IgD-negative memory B cell (primary cell): Measurements from ENCODE around the gene ERCC2. TPM values are rescaled to one million over a fixed set of nuclear protein-coding genes. Genes with fewer than 3 reads are reported as not detected.

Experiments
- H3K27ac Mint-ChIP-seq, 3 donors: one replicate each; pipeline ENCODE4 v1.8.0; 2020 to 2022; ENCODE audit warnings: mild to moderate bottlenecking in 3 of 3, mixed read lengths in 3 of 3, moderate library complexity in 1 of 3
- H3K27me3 Mint-ChIP-seq: one replicate; pipeline ENCODE4 v1.8.0; 2021; ENCODE audit warnings: mixed read lengths
- H3K36me3 Mint-ChIP-seq: one replicate; pipeline ENCODE4 v1.8.0; 2020; ENCODE audit warnings: mild to moderate bottlenecking, mixed read lengths
- H3K4me1 Mint-ChIP-seq, 3 donors: one replicate each; pipeline ENCODE4 v1.8.0; 2020 to 2022; ENCODE audit warnings: mixed read lengths in 3 of 3, mild to moderate bottlenecking in 1 of 3
- H3K4me3 Mint-ChIP-seq, 4 donors: one replicate each; pipeline ENCODE4 v1.8.0; 2020 to 2022; ENCODE audit warnings: mild to moderate bottlenecking in 4 of 4, mixed read lengths in 4 of 4, moderate library complexity in 3 of 4
- H3K9me3 Mint-ChIP-seq, 3 donors: one replicate each; pipeline ENCODE4 v1.8.0; 2020 to 2021; ENCODE audit warnings: mixed read lengths in 3 of 3, mild to moderate bottlenecking in 1 of 3
- polyA plus RNA-seq: library from polyadenylated mRNA; unstranded; fragments of 300-500 nt; fragmentation: Illumina TruSeq; gene quantifications from one replicate; pipeline ENCODE4 v1.2.3, GENCODE V29; 2021

The ERCC2 gene
- polyA plus RNA-seq, 1 donor from 2014 or later: 6.6 TPM

DNA sequence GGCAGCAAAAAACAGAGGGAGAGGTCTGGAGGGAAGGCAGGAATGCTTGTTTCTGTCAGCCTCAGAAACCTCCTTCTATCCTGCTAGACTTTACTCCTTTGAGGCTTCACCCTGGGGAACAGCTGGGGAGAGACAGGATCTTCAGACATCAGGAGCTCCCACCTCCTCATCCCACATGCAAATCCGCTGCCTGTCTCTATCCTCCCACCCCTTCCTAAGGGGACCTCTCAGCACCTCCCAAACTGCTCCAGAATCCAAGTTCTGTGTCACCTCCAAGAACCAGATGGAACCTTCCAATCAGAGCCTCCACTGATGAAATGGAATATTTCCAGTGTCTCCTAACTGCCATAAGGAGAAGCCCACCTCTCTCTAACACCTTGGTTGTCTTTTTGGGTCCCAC lies 9.7 kb upstream of the ERCC2 start:
- Mint-ChIP-seq H3K27me3 (peaks cover 6% of the 10 kb centered on the region), H3K9me3 (no peaks in the 10 kb centered on the region), H3K4me3 (no peak overlapping the region), H3K27ac (no peak overlapping the region), H3K36me3 (no peaks in the 10 kb centered on the region), H3K4me1 (peaks cover 0 to 2% (median 0%) of the 10 kb centered on the region in 3 donors)

DNA sequence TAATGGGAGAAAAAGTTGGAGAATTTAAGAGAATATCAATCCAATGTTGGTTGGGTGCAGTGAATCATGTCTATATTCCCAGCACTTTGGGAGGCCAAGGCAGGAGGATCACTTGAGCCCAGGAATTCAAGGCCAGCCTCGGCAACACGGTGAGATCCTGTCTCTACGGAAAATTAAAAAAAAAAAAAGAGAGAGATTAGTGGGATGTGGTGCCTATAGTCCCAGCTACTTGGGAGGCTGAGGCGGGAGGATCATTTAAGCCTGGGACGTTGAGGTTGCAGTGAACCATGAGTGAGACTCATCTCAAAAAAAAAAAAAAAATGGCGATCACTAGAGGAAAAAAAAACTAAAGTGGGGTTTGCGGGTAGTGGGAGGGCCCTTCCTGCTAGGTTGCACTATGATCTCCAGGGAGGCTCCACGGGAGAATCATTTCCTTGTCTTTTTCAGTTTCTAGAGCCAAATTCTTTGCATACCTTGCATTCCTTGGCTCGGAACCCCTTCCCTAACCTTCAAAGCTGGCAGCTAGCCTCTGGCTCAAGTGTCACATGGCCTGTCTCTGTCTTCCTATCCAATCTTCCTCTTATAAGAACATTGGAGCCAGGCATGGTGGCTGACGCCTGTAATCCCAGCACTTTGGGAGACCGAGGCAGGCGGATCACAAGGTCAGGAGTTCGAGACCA lies 5.8 kb upstream of the ERCC2 start:
- no peaks in the 10 kb centered on the region for H3K9me3 Mint-ChIP-seq
- H3K27ac Mint-ChIP-seq: peak overlapping the region in 1 of 3 donors; percentile 73
- no peaks in the 10 kb centered on the region for H3K27me3 Mint-ChIP-seq
- H3K36me3 Mint-ChIP-seq: no peaks in the 10 kb centered on the region
- no peak overlapping the region for H3K4me3 Mint-ChIP-seq
- H3K4me1 Mint-ChIP-seq: peaks cover 0 to 2% (median 0%) of the 10 kb centered on the region in 3 donors

- H3K4me3 Mint-ChIP-seq: peak overlapping the region in 3 of 4 donors; percentile 71 to 79 (median 72)
- peaks cover 0 to 6% (median 5%) of the 10 kb centered on the region in 3 donors for H3K4me1 Mint-ChIP-seq
- no peaks in the 10 kb centered on the region for H3K9me3 Mint-ChIP-seq
- H3K27ac Mint-ChIP-seq: no peak overlapping the region
- peaks cover 2% of the 10 kb centered on the region for H3K36me3 Mint-ChIP-seq
- no peaks in the 10 kb centered on the region for H3K27me3 Mint-ChIP-seq
Observed at GRCh38 chr19:45368737-45369340, 1.5 kb downstream of the ERCC2 start.

GRCh38 chr19:45368127-45368526 lies 2.2 kb downstream of the ERCC2 start:
- H3K4me3 Mint-ChIP-seq: peak overlapping the region; percentile 1 to 82 (median 52)
- H3K36me3 Mint-ChIP-seq: peaks cover 2% of the 10 kb centered on the region
- no peaks in the 10 kb centered on the region for H3K9me3 Mint-ChIP-seq
- no peak overlapping the region for H3K27ac Mint-ChIP-seq
- no peaks in the 10 kb centered on the region for H3K27me3 Mint-ChIP-seq
- peaks cover 0 to 6% (median 5%) of the 10 kb centered on the region in 3 donors for H3K4me1 Mint-ChIP-seq

- Mint-ChIP-seq H3K4me1 (peaks cover 0 to 3% (median 2%) of the 10 kb centered on the region in 3 donors), H3K9me3 (no peaks in the 10 kb centered on the region), H3K27ac (no peak overlapping the region), H3K4me3 (no peak overlapping the region), H3K36me3 (peaks cover 7% of the 10 kb centered on the region), H3K27me3 (no peaks in the 10 kb centered on the region)
Observed at GRCh38 chr19:45364696-45365095, 5.7 kb downstream of the ERCC2 start.

DNA sequence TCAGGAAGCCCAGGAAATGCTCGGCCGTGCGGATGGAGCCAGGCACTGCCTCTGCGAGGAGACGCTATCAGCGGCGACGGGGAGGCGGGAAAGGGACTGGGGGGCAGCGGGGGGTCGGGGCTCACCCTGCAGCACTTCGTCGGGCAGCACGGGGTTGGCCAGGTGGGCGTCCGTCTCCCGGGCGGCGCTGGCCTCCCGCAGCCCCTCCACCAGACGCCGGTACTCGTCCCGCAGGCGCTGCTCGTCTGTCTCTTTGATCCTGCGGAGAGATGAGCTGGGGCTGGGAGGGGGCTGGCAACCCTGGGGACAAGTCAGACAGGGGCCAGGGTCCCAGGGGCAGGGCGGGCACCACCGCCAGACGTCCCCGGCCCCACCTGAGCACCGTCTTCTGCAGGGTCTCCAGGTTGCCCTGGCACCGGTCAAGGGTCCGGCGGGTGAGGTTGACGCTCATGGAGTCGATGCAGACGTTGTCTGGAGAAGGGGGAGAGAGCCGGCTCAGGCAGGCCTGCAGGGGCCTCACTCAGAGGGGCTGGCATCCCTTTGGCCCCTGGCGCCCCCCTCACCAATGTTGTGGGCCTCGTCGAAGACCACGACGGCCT lies 6.4 kb downstream of the ERCC2 start:
- no peak overlapping the region for H3K4me3 Mint-ChIP-seq
- H3K27me3 Mint-ChIP-seq: no peaks in the 10 kb centered on the region
- no peaks in the 10 kb centered on the region for H3K9me3 Mint-ChIP-seq
- H3K27ac Mint-ChIP-seq: no peak overlapping the region
- peaks cover 0 to 1% (median under 1%) of the 10 kb centered on the region in 3 donors for H3K4me1 Mint-ChIP-seq
- peaks cover 8% of the 10 kb centered on the region for H3K36me3 Mint-ChIP-seq

DNA sequence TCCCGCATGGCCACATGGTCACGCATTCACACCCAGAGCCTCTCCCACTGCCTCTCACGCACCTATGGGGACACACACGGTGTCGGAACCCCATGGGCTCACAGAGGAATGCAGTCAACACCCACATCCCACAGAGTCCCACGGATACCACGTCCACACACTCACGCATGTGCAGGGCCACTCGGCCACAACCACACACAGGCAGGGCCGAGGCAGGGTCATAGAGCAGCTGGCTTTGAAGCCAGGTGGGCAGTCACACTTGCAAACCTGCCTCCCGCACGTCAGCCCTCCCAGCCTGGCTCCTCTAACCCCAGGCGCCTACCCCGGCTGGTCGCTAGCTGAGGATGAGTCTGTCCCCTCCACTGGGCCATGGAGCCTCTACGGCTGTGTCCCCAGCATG lies 8.1 kb downstream of the ERCC2 start:
- no peaks in the 10 kb centered on the region for H3K9me3 Mint-ChIP-seq
- H3K27me3 Mint-ChIP-seq: no peaks in the 10 kb centered on the region
- no peak overlapping the region for H3K4me3 Mint-ChIP-seq
- H3K4me1 Mint-ChIP-seq: no peaks in the 10 kb centered on the region
- H3K36me3 Mint-ChIP-seq: peaks cover 14% of the 10 kb centered on the region
- H3K27ac Mint-ChIP-seq: no peak overlapping the region

GRCh38 chr19:45361608-45362007 lies 8.8 kb downstream of the ERCC2 start:
- H3K4me1 Mint-ChIP-seq: no peaks in the 10 kb centered on the region
- no peak overlapping the region for H3K4me3 Mint-ChIP-seq
- no peaks in the 10 kb centered on the region for H3K9me3 Mint-ChIP-seq
- no peaks in the 10 kb centered on the region for H3K27me3 Mint-ChIP-seq
- peaks cover 14% of the 10 kb centered on the region for H3K36me3 Mint-ChIP-seq
- H3K27ac Mint-ChIP-seq: no peak overlapping the region

DNA sequence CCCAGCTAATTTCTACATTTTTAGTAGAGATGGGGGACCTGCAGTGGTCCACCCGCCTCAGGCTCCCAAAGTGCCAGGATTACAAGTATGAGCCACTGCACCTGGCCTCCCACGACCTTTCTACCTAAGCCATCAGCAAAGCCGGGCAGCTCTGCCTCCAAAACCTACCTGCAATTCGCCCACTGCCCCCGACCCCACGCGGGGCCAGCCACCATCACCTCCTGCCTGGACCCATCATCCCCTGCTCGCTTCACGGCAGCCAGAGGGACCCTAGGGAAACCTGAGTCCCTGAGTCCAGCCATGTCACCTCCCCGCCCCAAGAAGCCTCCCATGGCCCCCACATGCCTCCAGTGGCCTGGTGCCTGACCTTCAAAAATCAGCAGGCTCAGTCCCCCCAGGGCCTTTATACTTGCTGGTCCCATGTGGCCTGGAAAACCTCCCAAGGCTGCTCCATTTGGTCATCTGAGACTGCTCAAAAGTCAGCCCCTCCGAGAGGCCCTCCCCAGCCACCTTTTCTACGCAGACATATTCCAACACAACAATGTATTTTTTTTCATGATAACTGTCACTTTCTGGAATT lies 12.1 kb downstream of the ERCC2 start:
- H3K27ac Mint-ChIP-seq: no peak overlapping the region
- peaks cover 13% of the 10 kb centered on the region for H3K36me3 Mint-ChIP-seq

DNA sequence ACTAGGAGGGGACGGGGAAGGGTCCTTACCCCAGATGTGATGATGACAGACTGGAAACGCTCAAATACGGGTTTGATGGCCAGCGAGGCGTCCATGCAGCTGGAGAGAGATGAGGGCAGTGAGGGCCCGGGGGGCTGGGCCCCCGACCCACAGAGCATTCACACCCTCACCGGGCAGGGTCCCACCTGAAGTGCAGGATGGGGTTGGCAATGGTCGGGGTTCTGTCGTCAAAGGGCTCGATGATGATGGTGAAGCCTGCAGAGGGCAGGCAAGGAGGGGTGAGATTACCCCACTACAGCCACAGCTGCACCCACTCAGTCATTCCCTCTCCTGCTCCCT lies 13.0 kb downstream of the ERCC2 start:
- Mint-ChIP-seq H3K27ac (no peak overlapping the region), H3K36me3 (peaks cover 13% of the 10 kb centered on the region), H3K27me3 (no peaks in the 10 kb centered on the region), H3K4me3 (no peak overlapping the region), H3K9me3 (no peaks in the 10 kb centered on the region), H3K4me1 (peaks cover 0 to 2% (median 0%) of the 10 kb centered on the region in 3 donors)

More for the DNA sequence above, 12.1 kb downstream of the ERCC2 start:
- Mint-ChIP-seq H3K4me3 (no peak overlapping the region), H3K9me3 (no peaks in the 10 kb centered on the region), H3K27me3 (no peaks in the 10 kb centered on the region), H3K4me1 (peaks cover 0 to 2% (median 0%) of the 10 kb centered on the region in 3 donors)

DNA sequence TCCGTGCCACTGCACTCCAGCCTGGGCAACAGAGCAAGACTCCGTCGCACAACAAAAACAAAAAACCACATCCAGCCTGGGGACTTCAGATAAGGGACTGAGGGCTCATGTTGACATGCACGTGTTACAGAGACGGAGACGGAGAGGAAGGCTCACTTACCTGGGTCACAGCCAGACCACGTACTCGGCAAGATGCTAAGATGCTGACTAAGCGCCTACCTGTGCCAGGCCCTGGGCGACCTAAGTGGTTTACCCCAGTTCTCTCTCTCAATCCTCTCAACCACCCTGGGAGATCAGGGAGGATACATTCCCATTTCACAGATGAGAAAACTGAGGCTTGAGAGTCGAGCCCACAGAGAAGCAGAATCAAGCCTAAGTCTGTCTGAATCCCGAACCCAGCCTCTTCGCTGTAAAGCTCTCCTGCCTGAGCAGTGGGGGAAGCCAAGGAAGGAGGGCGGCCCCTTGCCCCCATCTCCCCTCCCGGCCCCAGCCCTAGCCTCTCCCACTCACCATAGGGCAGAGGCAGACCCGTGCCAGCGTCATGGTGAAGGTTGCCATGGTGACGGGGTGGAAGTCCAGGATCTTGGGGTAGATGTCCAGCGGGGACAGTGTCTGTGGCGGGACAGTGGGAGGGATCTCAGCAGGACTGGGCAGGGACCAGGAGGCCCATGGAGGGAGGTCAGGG lies 13.5 kb downstream of the ERCC2 start:
- H3K36me3 Mint-ChIP-seq: peaks cover 13% of the 10 kb centered on the region
- H3K27ac Mint-ChIP-seq: no peak overlapping the region
- H3K9me3 Mint-ChIP-seq: no peaks in the 10 kb centered on the region
- H3K27me3 Mint-ChIP-seq: no peaks in the 10 kb centered on the region
- peak overlapping the region in 1 of 4 donors; percentile 83 for H3K4me3 Mint-ChIP-seq
- peaks cover 0 to 2% (median 0%) of the 10 kb centered on the region in 3 donors for H3K4me1 Mint-ChIP-seq

DNA sequence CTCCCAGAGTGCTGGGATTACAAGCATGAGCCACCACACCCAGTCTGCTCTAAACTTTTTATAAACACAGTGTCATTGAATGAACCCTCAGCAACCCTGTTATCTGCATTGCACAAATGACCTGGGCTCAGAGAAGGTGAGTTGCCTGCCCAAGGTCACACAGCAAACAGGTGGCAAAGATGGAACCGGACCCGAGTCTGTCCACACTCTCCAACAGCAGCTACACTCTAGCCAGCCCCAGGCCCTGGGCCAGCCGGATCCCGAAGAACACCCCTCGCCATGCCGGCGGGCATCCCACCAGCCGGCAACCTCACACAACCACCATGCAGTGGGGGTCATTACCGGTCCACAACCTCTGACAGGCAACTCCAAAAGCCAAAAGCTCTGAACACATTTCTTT lies 14.5 kb downstream of the ERCC2 start:
- peaks cover 8% of the 10 kb centered on the region for H3K36me3 Mint-ChIP-seq
- H3K4me1 Mint-ChIP-seq: peaks cover 0 to 2% (median 0%) of the 10 kb centered on the region in 3 donors
- H3K4me3 Mint-ChIP-seq: no peak overlapping the region
- H3K9me3 Mint-ChIP-seq: no peaks in the 10 kb centered on the region
- H3K27ac Mint-ChIP-seq: no peak overlapping the region
- H3K27me3 Mint-ChIP-seq: no peaks in the 10 kb centered on the region

DNA sequence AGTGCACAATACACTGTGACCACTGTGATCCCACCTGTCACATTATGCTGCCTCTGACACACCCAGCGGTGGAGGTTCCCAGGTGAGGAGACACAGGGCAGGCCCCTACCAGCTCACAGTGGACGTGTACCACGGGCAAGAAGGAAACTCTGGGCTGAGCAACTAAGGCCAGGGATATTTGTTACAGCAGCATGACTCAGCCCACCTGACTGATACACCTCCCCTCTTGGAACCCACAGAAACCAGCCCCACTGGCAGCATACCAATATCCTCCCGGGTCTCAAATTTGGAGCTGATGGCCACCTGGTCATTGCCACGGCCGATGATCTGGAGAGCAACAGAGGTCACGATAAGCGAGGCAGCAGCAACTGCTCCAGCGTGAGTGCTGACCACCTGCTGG lies 15.0 kb downstream of the ERCC2 start:
- H3K4me3 Mint-ChIP-seq: no peak overlapping the region
- no peak overlapping the region for H3K27ac Mint-ChIP-seq
- no peaks in the 10 kb centered on the region for H3K9me3 Mint-ChIP-seq
- no peaks in the 10 kb centered on the region for H3K27me3 Mint-ChIP-seq
- peaks cover 0 to 2% (median 0%) of the 10 kb centered on the region in 3 donors for H3K4me1 Mint-ChIP-seq
- peaks cover 8% of the 10 kb centered on the region for H3K36me3 Mint-ChIP-seq

- Mint-ChIP-seq H3K9me3 (no peaks in the 10 kb centered on the region), H3K4me3 (no peak overlapping the region), H3K27me3 (no peaks in the 10 kb centered on the region), H3K36me3 (peaks cover 7% of the 10 kb centered on the region), H3K27ac (no peak overlapping the region), H3K4me1 (peaks cover 0 to 2% (median 0%) of the 10 kb centered on the region in 3 donors)
Observed at GRCh38 chr19:45354241-45354842, 16.0 kb downstream of the ERCC2 start.
